ENCODE measurements around the gene TRNP1. TPM values are rescaled to one million over a fixed set of nuclear protein-coding genes. Genes with fewer than 3 reads are reported as not detected.

Gene TRNP1
- total RNA-seq, 1 donor from 2014 or later, result 19.2 TPM

DNA sequence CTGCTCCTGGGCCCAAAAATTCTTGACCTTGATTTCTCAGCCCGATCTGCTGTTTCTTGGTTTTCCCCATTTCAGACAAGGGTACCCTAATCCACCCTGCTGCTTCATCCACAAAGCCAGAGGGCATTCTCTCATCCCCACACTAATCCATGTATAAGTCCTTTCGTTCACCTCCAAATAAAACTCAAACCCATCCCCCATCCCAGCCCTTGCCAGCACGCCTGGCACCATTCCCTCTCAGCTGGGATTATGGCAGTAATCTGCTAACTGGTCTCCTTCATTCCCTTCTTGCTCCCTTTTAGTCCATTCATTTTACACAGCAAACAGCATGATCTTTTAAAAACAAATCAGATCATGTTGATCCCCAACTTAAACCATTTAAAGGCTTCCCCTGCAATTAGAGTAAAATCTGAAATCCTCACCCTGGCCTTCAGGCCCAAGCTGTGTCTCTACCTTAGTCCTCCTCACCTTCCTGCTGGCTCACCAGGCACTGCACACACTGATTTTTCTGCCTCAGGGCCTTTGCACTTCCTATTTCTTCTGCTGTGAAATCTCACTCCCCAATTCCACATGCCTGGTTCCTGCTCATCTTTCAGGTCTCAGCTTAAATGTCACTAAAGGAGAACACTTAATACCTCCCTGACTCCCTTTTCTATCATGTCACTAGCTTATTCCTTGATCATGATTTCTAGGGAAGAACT is 12.2 kb upstream of the TRNP1 start:
- H3K4me1 Mint-ChIP-seq (ENCODE audit: low read depth, unreplicated experiment), result no peaks in the 10 kb centered on the region
- H3K27ac ChIP-seq (ENCODE audit: low read depth, low read length), result no peak overlapping the region
- FAIRE-seq (no peak), DNase-seq (ENCODE audit: low read depth) (no peak)
- H3K27me3 Mint-ChIP-seq (ENCODE audit: low read depth, unreplicated experiment), result peaks cover 28% of the 10 kb centered on the region
- H3K4me3 ChIP-seq (ENCODE audit: insufficient read depth, low read depth, low read length), result no peak overlapping the region
- no peak overlapping the region for H3K27ac Mint-ChIP-seq (ENCODE audit: unreplicated experiment)
- no peak overlapping the region for H3K9ac ChIP-seq (ENCODE audit: low read length)
- no peaks in the 10 kb centered on the region for H3K36me3 ChIP-seq (ENCODE audit: insufficient read depth, low read length)
- H3K79me2 ChIP-seq (ENCODE audit: insufficient read depth, low read length), result no peaks in the 10 kb centered on the region
- peaks cover 4% of the 10 kb centered on the region for H3K27me3 ChIP-seq (ENCODE audit: insufficient read depth, low read length)
- no peak overlapping the region for H2AFZ ChIP-seq (ENCODE audit: low read depth, low read length)
- no peaks in the 10 kb centered on the region for H3K9me3 ChIP-seq (ENCODE audit: insufficient read depth, low read depth, low read length)
- no peaks in the 10 kb centered on the region for H3K36me3 Mint-ChIP-seq (ENCODE audit: low read depth, unreplicated experiment)
- no peak overlapping the region for H3K4me2 ChIP-seq (ENCODE audit: low read length)
- TF ChIP-seq EZH2 (IDR thresholded peaks at IDR 0.05; ENCODE audit: insufficient read depth, low read length), result no peak
- TF ChIP-seq, protein P1, sequence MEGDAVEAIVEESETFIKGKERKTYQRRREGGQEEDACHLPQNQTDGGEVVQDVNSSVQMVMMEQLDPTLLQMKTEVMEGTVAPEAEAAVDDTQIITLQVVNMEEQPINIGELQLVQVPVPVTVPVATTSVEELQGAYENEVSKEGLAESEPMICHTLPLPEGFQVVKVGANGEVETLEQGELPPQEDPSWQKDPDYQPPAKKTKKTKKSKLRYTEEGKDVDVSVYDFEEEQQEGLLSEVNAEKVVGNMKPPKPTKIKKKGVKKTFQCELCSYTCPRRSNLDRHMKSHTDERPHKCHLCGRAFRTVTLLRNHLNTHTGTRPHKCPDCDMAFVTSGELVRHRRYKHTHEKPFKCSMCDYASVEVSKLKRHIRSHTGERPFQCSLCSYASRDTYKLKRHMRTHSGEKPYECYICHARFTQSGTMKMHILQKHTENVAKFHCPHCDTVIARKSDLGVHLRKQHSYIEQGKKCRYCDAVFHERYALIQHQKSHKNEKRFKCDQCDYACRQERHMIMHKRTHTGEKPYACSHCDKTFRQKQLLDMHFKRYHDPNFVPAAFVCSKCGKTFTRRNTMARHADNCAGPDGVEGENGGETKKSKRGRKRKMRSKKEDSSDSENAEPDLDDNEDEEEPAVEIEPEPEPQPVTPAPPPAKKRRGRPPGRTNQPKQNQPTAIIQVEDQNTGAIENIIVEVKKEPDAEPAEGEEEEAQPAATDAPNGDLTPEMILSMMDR (IDR thresholded peaks at IDR 0.05; ENCODE audit: insufficient read depth, low read depth, low read length), result no peak
- no peaks in the 10 kb centered on the region for H4K20me1 ChIP-seq (ENCODE audit: insufficient read depth, low read length)
- H3K4me1 ChIP-seq (ENCODE audit: insufficient read depth, low read length), result no peaks in the 10 kb centered on the region
- H3K9me3 Mint-ChIP-seq (ENCODE audit: unreplicated experiment), result no peaks in the 10 kb centered on the region
- no peak overlapping the region for H3K4me3 Mint-ChIP-seq (ENCODE audit: unreplicated experiment)

DNA sequence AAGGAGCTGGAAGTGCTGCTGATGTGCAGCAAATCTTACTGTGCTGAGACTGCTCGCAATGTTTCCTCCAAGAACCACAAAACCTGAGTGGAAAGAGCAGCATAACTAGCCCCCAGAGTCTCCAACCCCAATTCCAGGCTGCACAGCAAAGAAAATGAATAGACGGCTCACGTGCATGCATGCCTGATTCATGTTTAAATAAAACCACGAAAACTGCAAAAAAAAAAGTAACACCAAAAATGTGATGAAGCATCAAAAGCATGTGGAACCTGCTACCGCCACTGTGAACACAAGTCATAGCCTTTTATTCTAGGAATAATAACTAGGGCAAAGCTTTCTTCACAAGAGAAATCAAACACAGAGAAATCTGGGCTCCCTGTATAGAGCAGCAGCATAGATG is 9.6 kb upstream of the TRNP1 start:
- Histone ChIP-seq H3K4me2 (ENCODE audit: low read length) (no peak overlapping the region), H3K4me1 (ENCODE audit: insufficient read depth, low read length) (no peaks in the 10 kb centered on the region), H3K4me3 (ENCODE audit: insufficient read depth, low read depth, low read length) (no peak overlapping the region), H3K79me2 (ENCODE audit: insufficient read depth, low read length) (no peaks in the 10 kb centered on the region), H3K27me3 (ENCODE audit: insufficient read depth, low read length) (peaks cover 4% of the 10 kb centered on the region), H4K20me1 (ENCODE audit: insufficient read depth, low read length) (no peaks in the 10 kb centered on the region), H3K9ac (ENCODE audit: low read length) (no peak overlapping the region), H2AFZ (ENCODE audit: low read depth, low read length) (no peak overlapping the region), H3K27ac (ENCODE audit: low read depth, low read length) (no peak overlapping the region), H3K36me3 (ENCODE audit: insufficient read depth, low read length) (no peaks in the 10 kb centered on the region), H3K9me3 (ENCODE audit: insufficient read depth, low read depth, low read length) (no peaks in the 10 kb centered on the region)
- Mint-ChIP-seq H3K4me1 (ENCODE audit: low read depth, unreplicated experiment) (no peaks in the 10 kb centered on the region), H3K36me3 (ENCODE audit: low read depth, unreplicated experiment) (no peaks in the 10 kb centered on the region), H3K27me3 (ENCODE audit: low read depth, unreplicated experiment) (peaks cover 31% of the 10 kb centered on the region), H3K27ac (ENCODE audit: unreplicated experiment) (no peak overlapping the region), H3K9me3 (ENCODE audit: unreplicated experiment) (no peaks in the 10 kb centered on the region), H3K4me3 (ENCODE audit: unreplicated experiment) (no peak overlapping the region)
- DNase-seq (ENCODE audit: low read depth), result no peak
- TF ChIP-seq EZH2 (IDR thresholded peaks at IDR 0.05; ENCODE audit: insufficient read depth, low read length), result no peak
- TF ChIP-seq, protein P1 (IDR thresholded peaks at IDR 0.05; ENCODE audit: insufficient read depth, low read depth, low read length), result no peak
- no peak for FAIRE-seq

DNA sequence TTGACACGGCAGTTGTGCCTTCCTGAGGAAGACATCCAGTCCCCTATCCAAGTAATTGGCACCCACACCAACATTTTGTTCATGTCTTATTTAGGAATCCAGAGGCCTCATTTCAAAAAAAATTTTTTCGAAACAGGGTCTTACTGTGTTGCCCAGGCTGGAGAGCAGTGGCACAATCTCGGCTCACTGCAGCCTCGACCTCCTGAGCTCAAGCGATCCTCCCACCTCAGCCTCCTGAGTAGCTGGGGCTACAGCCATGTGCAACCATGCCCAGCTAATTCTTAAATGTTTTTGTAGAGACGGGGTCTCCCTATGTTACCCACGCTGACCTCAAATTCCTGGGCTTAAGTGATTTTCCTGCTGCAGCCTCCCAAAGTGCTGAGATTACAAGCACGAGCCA is 9.2 kb upstream of the TRNP1 start:
- Mint-ChIP-seq H3K9me3 (ENCODE audit: unreplicated experiment) (no peaks in the 10 kb centered on the region), H3K36me3 (ENCODE audit: low read depth, unreplicated experiment) (no peaks in the 10 kb centered on the region), H3K4me3 (ENCODE audit: unreplicated experiment) (no peak overlapping the region), H3K27me3 (ENCODE audit: low read depth, unreplicated experiment) (peaks cover 31% of the 10 kb centered on the region), H3K4me1 (ENCODE audit: low read depth, unreplicated experiment) (no peaks in the 10 kb centered on the region), H3K27ac (ENCODE audit: unreplicated experiment) (no peak overlapping the region)
- Histone ChIP-seq H2AFZ (ENCODE audit: low read depth, low read length) (no peak overlapping the region), H3K4me1 (ENCODE audit: insufficient read depth, low read length) (no peaks in the 10 kb centered on the region), H3K79me2 (ENCODE audit: insufficient read depth, low read length) (no peaks in the 10 kb centered on the region), H3K4me3 (ENCODE audit: insufficient read depth, low read depth, low read length) (no peak overlapping the region), H3K27ac (ENCODE audit: low read depth, low read length) (no peak overlapping the region), H3K4me2 (ENCODE audit: low read length) (no peak overlapping the region), H3K9me3 (ENCODE audit: insufficient read depth, low read depth, low read length) (no peaks in the 10 kb centered on the region), H3K36me3 (ENCODE audit: insufficient read depth, low read length) (no peaks in the 10 kb centered on the region), H3K9ac (ENCODE audit: low read length) (no peak overlapping the region), H4K20me1 (ENCODE audit: insufficient read depth, low read length) (no peaks in the 10 kb centered on the region), H3K27me3 (ENCODE audit: insufficient read depth, low read length) (peaks cover 4% of the 10 kb centered on the region)
- TF ChIP-seq, protein P1 (IDR thresholded peaks at IDR 0.05; ENCODE audit: insufficient read depth, low read depth, low read length), result no peak
- no peak for TF ChIP-seq EZH2 (IDR thresholded peaks at IDR 0.05; ENCODE audit: insufficient read depth, low read length)
- no peak for DNase-seq (ENCODE audit: low read depth)
- no peak for FAIRE-seq

Data from astrocyte (in vitro differentiated cells and primary cell).